Stomach (tissue), 9 donors: ENCODE results near the gene LCN2. TPM values are rescaled to one million over a fixed set of nuclear protein-coding genes. Genes with fewer than 3 reads are reported as not detected.

Experiments
- DNase-seq, 2 donors: peaks; one replicate each; pipeline versions ENCODE4 v3.0.0 to v3.0.0-alpha.2; 2013 to 2019
- H3K27ac ChIP-seq, 5 donors: fragments of 200-600 bp in 4 of 5; sonication (generic) in 4 of 5; one replicate each; pipeline ENCODE4 v1.5.1; 2013 to 2019; ENCODE audit warnings: mild to moderate bottlenecking in 1 of 5, moderate library complexity in 1 of 5
- H3K27me3 ChIP-seq, 3 donors: fragments of 200-600 bp; sonication (generic); one replicate each; pipeline ENCODE4 v1.5.1; 2017 to 2019; ENCODE audit warnings: mixed run types in 1 of 3
- H3K36me3 ChIP-seq, 4 donors: fragments of 200-600 bp; sonication (generic); 1 replicate in 3 of 4; 2 replicates in 1 of 4; pipeline ENCODE4 v1.5.1; 2016 to 2019
- H3K4me1 ChIP-seq, 4 donors: fragments of 200-600 bp; sonication (generic); one replicate each; pipeline ENCODE4 v1.5.1; 2016 to 2019
- H3K4me3 ChIP-seq, 4 donors: fragments of 200-600 bp; sonication (generic) in 3 of 4; one replicate each; pipeline ENCODE4 v1.5.1; 2016 to 2019; ENCODE audit warnings: mild to moderate bottlenecking in 1 of 4
- H3K9me3 ChIP-seq, 4 donors: fragments of 200-600 bp; sonication (generic); one replicate each; pipeline ENCODE4 v1.5.1; 2016 to 2019
- CTCF ChIP-seq, 7 experiments: fragments of 450-650 bp in 4 of 7; fragments of 200-600 bp in 3 of 7; sonication (generic) in 3 of 7; IDR thresholded peaks; one replicate each; pipeline ENCODE4 v1.5.1; 2016 to 2019; ENCODE audit warnings: antibody characterized with exemption in 7 of 7, control low read depth in 2 of 7, mild to moderate bottlenecking in 1 of 7
- EP300 ChIP-seq: sonication (generic); formaldehyde crosslinking; IDR thresholded peaks from one replicate; pipeline ENCODE4 v1.6.1; 2017; ENCODE audit warnings: antibody characterized with exemption
- POLR2A ChIP-seq, 4 donors: fragments of 450-650 bp; IDR thresholded peaks; one replicate each; pipeline ENCODE4 v1.6.1; 2016; ENCODE audit warnings: antibody characterized with exemption in 4 of 4, control low read depth in 2 of 4, mild to moderate bottlenecking in 1 of 4, moderate library complexity in 1 of 4
- POLR2AphosphoS5 ChIP-seq, 3 donors: sonication (generic); formaldehyde crosslinking; IDR thresholded peaks; one replicate each; pipeline ENCODE4 v1.6.1; 2016; ENCODE audit warnings: antibody characterized with exemption in 3 of 3
- WGBS, 5 donors: extraction: QIAGEN DNeasy Blood & Tissue Kit in 3 of 5; methylation state at CpG; one replicate each; pipeline versions ENCODE4 v1.1.5 to v1.1.7; 2013 to 2018; 5-methylcytosine and 5-hydroxymethylcytosine counted together
- intact Hi-C: fragments of 100-400 bp; cut with DNase I; formaldehyde crosslinking; loops from one replicate; pipeline ENCODE4 v1.15.1; 2023; ENCODE audit warnings: low total_unique reads
- polyA plus RNA-seq, 3 donors: library from polyadenylated mRNA; stranded (reverse); fragments of 200-250 nt; gene quantifications; one replicate each; pipeline ENCODE4 v1.2.3, GENCODE V29; 2013
- total RNA-seq, 5 donors: library from RNA; depleted of rRNA; stranded (reverse); fragments of >200 nt; gene quantifications; one replicate each; pipeline versions ENCODE4 v1.1.0 to v1.2.3, GENCODE V29; 2014 to 2016
- donor health status: healthy with polysubstance abuse.
- donor health status: Bipolar disorder and iron deficiency.
- donor health status: healthy.

LCN2 gene
- total and polyA plus RNA-seq, 8 donors: 10.8 to 922 (median 383) TPM; not detected in 1

DNA sequence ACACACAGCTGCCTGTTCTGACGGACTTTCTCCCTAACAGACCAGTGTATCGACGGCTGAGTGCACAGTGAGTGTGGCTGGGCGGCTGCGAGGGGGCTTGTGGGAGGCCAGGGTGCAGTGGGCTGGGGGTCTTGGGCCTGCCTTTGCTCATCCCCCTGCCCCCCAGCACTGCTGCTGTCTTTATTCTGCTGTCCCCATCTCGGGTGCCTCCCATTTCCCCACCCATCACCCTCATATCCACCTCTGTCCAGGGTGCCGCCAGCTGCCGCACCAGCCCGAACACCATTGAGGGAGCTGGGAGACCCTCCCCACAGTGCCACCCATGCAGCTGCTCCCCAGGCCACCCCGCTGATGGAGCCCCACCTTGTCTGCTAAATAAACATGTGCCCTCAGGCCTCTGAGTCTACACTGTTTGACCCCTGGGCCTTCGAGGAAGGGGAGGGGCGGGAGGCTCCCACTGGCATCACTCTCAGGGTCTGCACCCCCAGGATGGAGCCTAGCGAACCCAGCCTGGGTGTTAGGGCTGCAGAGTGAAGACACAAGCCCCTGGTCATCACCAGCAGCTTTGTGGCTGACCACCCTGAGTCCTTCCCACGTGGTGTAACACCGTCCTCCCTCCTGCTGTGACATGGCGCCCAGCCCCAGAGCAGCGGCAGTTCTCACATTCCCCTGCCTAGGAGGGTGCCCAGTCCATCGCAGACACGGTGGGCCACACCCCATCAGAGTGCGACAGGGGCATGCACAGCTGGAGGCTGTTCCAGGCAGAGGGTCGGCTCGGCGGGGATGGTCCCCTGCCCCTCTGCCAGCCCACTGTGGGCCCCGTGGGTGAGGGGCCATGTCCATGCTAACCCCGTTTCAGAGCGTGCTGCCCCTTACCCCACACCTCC lies 4.0 kb downstream of the LCN2 start:
- intact Hi-C loops: no loop called here
- H3K27me3 ChIP-seq: no peaks in the 10 kb centered on the region
- TF ChIP-seq CTCF (IDR thresholded peaks at IDR 0.05) (no peak), EP300 (no peak), POLR2AphosphoS5 (IDR thresholded peaks at IDR 0.05) (peak in 1 of 3 donors; percentile 43), POLR2A (IDR thresholded peaks at IDR 0.05) (no peak)
- H3K36me3 ChIP-seq: no peaks in the 10 kb centered on the region
- no peak overlapping the region for H3K4me3 ChIP-seq
- peaks cover 9 to 31% (median 13%) of the 10 kb centered on the region in 4 donors for H3K4me1 ChIP-seq
- no peak for DNase-seq
- H3K9me3 ChIP-seq: no peaks in the 10 kb centered on the region
- WGBS, 5 donors: 82 to 85% (median 84%) methylated on average over 8 to 26 of the region's 26 CpGs
- H3K27ac ChIP-seq: peak overlapping the region in 1 of 5 donors; percentile 5

GRCh38 chr9:128153947-128154695 lies 4.9 kb downstream of the LCN2 start:
- Histone ChIP-seq H3K27me3 (no peaks in the 10 kb centered on the region), H3K27ac (peak overlapping the region in 1 of 5 donors; percentile 32), H3K4me1 (peaks cover 5 to 28% (median 10%) of the 10 kb centered on the region in 4 donors), H3K4me3 (no peak overlapping the region), H3K36me3 (no peaks in the 10 kb centered on the region), H3K9me3 (no peaks in the 10 kb centered on the region)
- 75 to 89% (median 88%) methylated on average over 11 to 13 of the region's 13 CpGs for WGBS, 5 donors
- intact Hi-C loops: no loop called here
- DNase-seq: no peak
- no peak for TF ChIP-seq CTCF (IDR thresholded peaks at IDR 0.05)
- peak in 1 of 3 donors; percentile 24 for TF ChIP-seq POLR2AphosphoS5 (IDR thresholded peaks at IDR 0.05)
- TF ChIP-seq POLR2A (IDR thresholded peaks at IDR 0.05): no peak
- no peak for TF ChIP-seq EP300

GRCh38 chr9:128155736-128156500 lies 6.7 kb downstream of the LCN2 start:
- no peak for DNase-seq
- Histone ChIP-seq H3K27me3 (no peaks in the 10 kb centered on the region), H3K4me1 (peaks cover 5 to 22% (median 14%) of the 10 kb centered on the region in 4 donors), H3K27ac (no peak overlapping the region), H3K4me3 (no peak overlapping the region), H3K9me3 (no peaks in the 10 kb centered on the region), H3K36me3 (no peaks in the 10 kb centered on the region)
- intact Hi-C loops: no loop called here
- no peak for TF ChIP-seq POLR2AphosphoS5 (IDR thresholded peaks at IDR 0.05)
- no peak for TF ChIP-seq EP300
- no peak for TF ChIP-seq POLR2A (IDR thresholded peaks at IDR 0.05)
- 81 to 87% (median 86%) methylated on average over 7 of the region's 7 CpGs for WGBS, 5 donors

GRCh38 chr9:128159522-128159783 lies 10.2 kb downstream of the LCN2 start:
- WGBS, 5 donors: 32 to 44% (median 39%) methylated on average over 5 to 11 of the region's 11 CpGs
- no peak for TF ChIP-seq EP300
- TF ChIP-seq POLR2A (IDR thresholded peaks at IDR 0.05): no peak
- TF ChIP-seq POLR2AphosphoS5 (IDR thresholded peaks at IDR 0.05): no peak
- no peak for TF ChIP-seq CTCF (IDR thresholded peaks at IDR 0.05)
- peaks cover 12 to 25% (median 24%) of the 10 kb centered on the region in 4 donors for H3K36me3 ChIP-seq
- H3K27me3 ChIP-seq: no peaks in the 10 kb centered on the region
- peak overlapping the region; percentile 80 to 91 (median 83) for H3K4me3 ChIP-seq
- peaks cover 5 to 31% (median 21%) of the 10 kb centered on the region in 4 donors for H3K4me1 ChIP-seq
- intact Hi-C loops: no loop called here
- H3K9me3 ChIP-seq: no peaks in the 10 kb centered on the region
- DNase-seq: no peak
- H3K27ac ChIP-seq: peak overlapping the region; percentile 74 to 89 (median 79)
